NK-92 (cell line): ENCODE results near the gene VSIG8.

ENCODE experiments used
- DNase-seq: peaks from one replicate; lab custom pipeline; 2025; ENCODE audit not compliant: unreplicated experiment; lab: John Stamatoyannopoulos, UW

Gene VSIG8

GRCh38 chr1:159859767-159860322, 2.6 kb downstream of the VSIG8 start:
- DNase-seq: no peak

- no peak for DNase-seq
Measured at GRCh38 chr1:159857889-159858288, 4.6 kb downstream of the VSIG8 start.

GRCh38 chr1:159856576-159856975, 5.9 kb downstream of the VSIG8 start:
- DNase-seq: no peak

- no peak for DNase-seq
Measured at GRCh38 chr1:159855709-159856108, 6.7 kb downstream of the VSIG8 start.

- DNase-seq: no peak
Measured at GRCh38 chr1:159854693-159855192, 7.7 kb downstream of the VSIG8 start.

GRCh38 chr1:159854116-159854692, 8.3 kb downstream of the VSIG8 start:
- DNase-seq: no peak

GRCh38 chr1:159853417-159854115, 8.9 kb downstream of the VSIG8 start:
- no peak for DNase-seq

- no peak for DNase-seq
Measured at GRCh38 chr1:159851407-159851806, 11.1 kb downstream of the VSIG8 start.

GRCh38 chr1:159849626-159850366, 12.7 kb downstream of the VSIG8 start:
- DNase-seq: no peak

GRCh38 chr1:159848326-159848725, 14.1 kb downstream of the VSIG8 start:
- no peak for DNase-seq

- no peak for DNase-seq
Measured at GRCh38 chr1:159847231-159847630, 15.2 kb downstream of the VSIG8 start.

- no peak for DNase-seq
Measured at GRCh38 chr1:159845751-159846629, 16.5 kb downstream of the VSIG8 start.

- DNase-seq: no peak
Measured at GRCh38 chr1:159843459-159843858, 19.0 kb downstream of the VSIG8 start.

GRCh38 chr1:159841749-159842148, 20.7 kb downstream of the VSIG8 start:
- no peak for DNase-seq

- no peak for DNase-seq
Measured at GRCh38 chr1:159839116-159839849, 23.2 kb downstream of the VSIG8 start.

- DNase-seq: no peak
Measured at GRCh38 chr1:159838715-159839114, 23.7 kb downstream of the VSIG8 start.

GRCh38 chr1:159835862-159836525, 26.5 kb downstream of the VSIG8 start:
- DNase-seq: no peak

GRCh38 chr1:159835356-159835755, 27.1 kb downstream of the VSIG8 start:
- DNase-seq: no peak

GRCh38 chr1:159832309-159832708, 30.1 kb downstream of the VSIG8 start:
- no peak for DNase-seq
